Vagina (tissue), 2 donors: ENCODE results near the gene LY6G5C.

ENCODE experiments used
- POLR2A ChIP-seq, 2 donors: fragments of 450-650 bp; IDR thresholded peaks; one replicate each; pipeline ENCODE4 v1.6.1; 2017; ENCODE audit warnings: antibody characterized with exemption in 2 of 2, mild to moderate bottlenecking in 2 of 2, moderate library complexity in 2 of 2
- POLR2AphosphoS5 ChIP-seq, 2 donors: sonication (generic); formaldehyde crosslinking; IDR thresholded peaks; one replicate each; pipeline ENCODE4 v1.9.0; 2017; ENCODE audit warnings: antibody characterized with exemption in 2 of 2, mild to moderate bottlenecking in 2 of 2, low read depth in 1 of 2; ENCODE audit not compliant: insufficient read depth in 1 of 2

DNA sequence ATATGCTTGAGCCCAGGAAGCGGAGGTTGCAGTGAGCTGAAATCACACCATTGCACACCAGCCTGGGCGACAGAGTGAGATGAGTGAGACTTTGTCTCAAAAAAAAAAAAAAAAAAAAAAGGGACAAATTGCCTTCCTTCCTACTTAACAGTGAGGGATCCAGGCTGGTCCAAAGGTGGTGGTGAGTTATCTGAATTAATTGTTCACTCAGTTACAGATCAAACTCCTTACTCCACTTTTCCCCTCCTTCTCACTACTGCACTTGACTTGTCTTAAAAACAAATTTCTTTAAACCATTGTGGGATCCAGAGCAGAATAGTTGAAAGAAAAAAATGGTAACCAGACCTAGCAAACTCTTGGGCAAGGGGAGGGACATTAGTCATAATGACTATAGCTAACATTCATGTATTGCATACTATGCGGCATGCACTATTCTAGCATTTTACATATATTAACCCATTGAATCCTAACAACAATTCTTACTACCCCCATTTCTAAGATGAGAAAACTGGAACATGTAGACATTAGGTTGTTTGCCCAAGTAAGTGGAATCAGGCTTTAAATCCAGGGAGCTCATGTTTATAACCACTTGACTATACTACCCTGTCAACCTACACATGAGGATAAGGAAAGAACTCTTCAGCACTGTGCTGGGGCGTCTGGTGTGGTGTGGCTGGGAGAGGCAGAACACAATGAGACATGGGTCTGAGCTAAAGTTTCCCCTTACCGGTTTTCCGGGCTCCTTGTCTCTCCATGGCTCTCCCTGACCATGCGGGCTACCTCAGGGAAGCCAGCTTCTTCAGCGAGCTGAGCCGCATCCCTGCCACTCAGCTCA is 17.5 kb downstream of the LY6G5C start:
- no peak for TF ChIP-seq POLR2A (IDR thresholded peaks at IDR 0.05)
- no peak for TF ChIP-seq POLR2AphosphoS5 (IDR thresholded peaks at IDR 0.05; ENCODE audit: insufficient read depth in 1 of 2, low read depth in 1 of 2)
